ENCODE measurements around the gene NDUFA11. TPM values are rescaled to one million over a fixed set of nuclear protein-coding genes. Genes with fewer than 3 reads are reported as not detected.

The NDUFA11 gene
- total and polyA plus RNA-seq, 9 of the 15 experiments (the other 6 are each of a cell fraction or from before 2014, with no cell fraction given): 63.3 to 486 (median 274) TPM

DNA sequence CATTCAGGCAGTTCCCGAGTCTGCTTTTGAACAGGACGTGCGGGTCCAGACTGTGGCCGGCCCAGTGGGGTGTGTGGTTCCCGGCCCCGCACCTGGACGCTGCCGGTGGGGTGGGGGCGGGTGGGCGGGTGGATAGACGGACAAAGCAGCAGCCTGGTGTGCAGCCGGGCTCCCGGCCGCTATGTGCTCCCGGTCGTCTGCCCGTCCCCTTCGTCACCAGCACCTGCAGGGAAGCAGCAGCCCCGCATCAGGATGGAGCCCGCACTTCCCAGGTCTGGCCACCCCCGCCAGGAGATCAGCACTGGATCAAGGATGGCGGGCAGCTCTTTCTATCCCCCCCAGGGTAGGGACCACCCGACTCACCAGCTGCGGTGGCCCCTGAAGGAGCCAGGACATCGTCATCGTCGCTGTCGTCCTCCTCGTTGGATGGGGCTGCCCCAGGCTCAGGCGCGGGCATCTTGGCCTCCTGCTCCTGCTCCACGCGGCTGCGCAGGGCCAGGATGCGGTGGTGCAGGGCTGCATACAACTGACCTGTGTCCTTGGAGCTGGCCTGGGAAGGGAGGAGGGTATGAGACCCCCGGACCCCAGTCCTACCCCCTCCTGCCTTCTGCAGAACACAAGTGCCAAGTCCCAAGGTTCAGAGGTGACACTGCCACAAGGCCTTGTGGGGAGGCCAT is 14.0 kb upstream of the NDUFA11 start:
- 95% methylated on average over 16 of the region's 36 CpGs for WGBS (ENCODE audit: insufficient coverage, low coverage, missing lambda C conversion rate)
- no peak overlapping the region for H3K4me3 ChIP-seq
- H3K4me1 ChIP-seq (replicated peaks in 1 of 2; ENCODE audit: control insufficient read depth in 2 of 2, insufficient read depth in 2 of 2, low read length in 2 of 2): peaks cover 0 to 15% of the 10 kb centered on the region in 2 experiments; a peak in 2 of 5 replicates
- TF ChIP-seq RHOXF2B (CRISPR knock-in tag; conservative IDR thresholded peaks at IDR 0.05): no peak
- no peak for TF ChIP-seq ATF7 (IDR thresholded peaks at IDR 0.05)
- TF ChIP-seq, protein P1, sequence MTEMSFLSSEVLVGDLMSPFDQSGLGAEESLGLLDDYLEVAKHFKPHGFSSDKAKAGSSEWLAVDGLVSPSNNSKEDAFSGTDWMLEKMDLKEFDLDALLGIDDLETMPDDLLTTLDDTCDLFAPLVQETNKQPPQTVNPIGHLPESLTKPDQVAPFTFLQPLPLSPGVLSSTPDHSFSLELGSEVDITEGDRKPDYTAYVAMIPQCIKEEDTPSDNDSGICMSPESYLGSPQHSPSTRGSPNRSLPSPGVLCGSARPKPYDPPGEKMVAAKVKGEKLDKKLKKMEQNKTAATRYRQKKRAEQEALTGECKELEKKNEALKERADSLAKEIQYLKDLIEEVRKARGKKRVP (CRISPR knock-in tag; IDR thresholded peaks at IDR 0.05): no peak
- TF ChIP-seq DMBX1 (CRISPR knock-in tag; IDR thresholded peaks at IDR 0.05; ENCODE audit: borderline replicate concordance): no peak
- no peak for TF ChIP-seq MCM7 (IDR thresholded peaks at IDR 0.05)
- TF ChIP-seq POLR2G (IDR thresholded peaks at IDR 0.05; ENCODE audit: low read depth, low read length): 0 out of 2 replicates have a peak, but pooled peaks have one; percentile 39
- no peak for TF ChIP-seq THRAP3 (IDR thresholded peaks at IDR 0.05; ENCODE audit: borderline replicate concordance)
- no peak for TF ChIP-seq ZBTB8A (IDR thresholded peaks at IDR 0.05; ENCODE audit: partially characterized antibody)
- H2AFZ ChIP-seq (ENCODE audit: low read depth, low read length): no peak overlapping the region
- no peak for ATAC-seq
- no peaks in the 10 kb centered on the region for H3K9me3 ChIP-seq (replicated peaks; ENCODE audit: control insufficient read depth, insufficient read depth, low read depth, low read length)
- peaks cover 72% of the 10 kb centered on the region; the same call in 1 of the 3 replicates for H3K36me3 ChIP-seq (ENCODE audit: control insufficient read depth, insufficient read depth, low read length)
- BruUV-seq (replicated peaks): no TSS peak
- FAIRE-seq: no peak
- no peaks in the 10 kb centered on the region for H3K9me1 ChIP-seq (ENCODE audit: control insufficient read depth, insufficient read depth, low read length)
- no peaks in the 10 kb centered on the region for H3K79me2 ChIP-seq (ENCODE audit: control insufficient read depth, insufficient read depth, low read length)
- no peaks in the 10 kb centered on the region for H3K27me3 ChIP-seq (ENCODE audit: control insufficient read depth in 2 of 2, insufficient read depth in 2 of 2, low read length in 2 of 2)
- POLR2A ChIA-PET: interaction anchor here (1.2 kb wide), 1 partner anchor 14 kb away, joined by 3 read pairs; the partner anchor contains the start of gene NDUFA11
- DNase-seq (ENCODE audit: extremely low read depth in 1 of 4, low spot score in 3 of 4): no peak
- intact Hi-C loops (cut with micrococcal nuclease) (no loop called here), in situ Hi-C loops (cut with MboI) (no loop called here)
- CTCF ChIA-PET (ENCODE audit: low intra/inter-chr PET ratio): no interaction called here
- no peak overlapping the region for H3K4me2 ChIP-seq (ENCODE audit: insufficient read depth, low read length)
- no peaks in the 10 kb centered on the region for H4K20me1 ChIP-seq (replicated peaks; ENCODE audit: control insufficient read depth, insufficient read depth, low read length)
- H3K9ac ChIP-seq (ENCODE audit: insufficient read depth in 1 of 2, low read depth in 2 of 2, low read length in 2 of 2): peak overlapping the region in 1 of 2 experiments; percentile 4; a peak in 1 of 4 replicates
- H3K27ac ChIP-seq (ENCODE audit: extremely low read depth, low read depth, low read length): no peak overlapping the region

Data from K562 (cell line).